B cell (primary cell): ENCODE measurements around the gene PLPPR1.

Experiments
- EZH2 ChIP-seq: IDR thresholded peaks from 2 replicates; pipeline ENCODE4 v1.6.1; 2012; ENCODE audit warnings: borderline replicate concordance, low read depth, mild to moderate bottlenecking, moderate library complexity, low read length; ENCODE audit not compliant: insufficient read depth, poor library complexity, severe bottlenecking
- TF ChIP-seq, protein P1 (sequence below): fragments of 200-600 bp; IDR thresholded peaks from one replicate; pipeline ENCODE4 v1.8.0; 2022; ENCODE audit warnings: antibody characterized with exemption, mild to moderate bottlenecking

DNA sequence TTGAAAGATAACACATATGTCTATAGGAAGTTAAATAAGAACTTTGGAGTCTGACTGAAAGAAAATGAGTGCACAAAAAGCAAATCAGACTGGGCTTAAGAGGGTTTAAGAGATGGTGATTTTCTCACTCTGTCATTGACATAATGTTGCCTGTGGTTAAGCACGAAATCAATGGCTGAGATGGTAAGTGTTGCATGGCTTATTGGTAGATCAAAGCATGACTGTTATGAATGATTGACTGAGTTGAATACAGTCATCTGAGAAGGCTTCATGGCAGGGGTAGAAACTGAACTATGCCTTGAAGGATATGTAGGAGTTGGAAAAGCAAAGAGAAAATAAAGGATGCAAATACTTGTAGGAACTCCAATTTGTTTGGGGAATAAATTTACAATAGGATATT is 136.6 kb downstream of the PLPPR1 start:
- no peak for TF ChIP-seq EZH2
- TF ChIP-seq, protein P1, sequence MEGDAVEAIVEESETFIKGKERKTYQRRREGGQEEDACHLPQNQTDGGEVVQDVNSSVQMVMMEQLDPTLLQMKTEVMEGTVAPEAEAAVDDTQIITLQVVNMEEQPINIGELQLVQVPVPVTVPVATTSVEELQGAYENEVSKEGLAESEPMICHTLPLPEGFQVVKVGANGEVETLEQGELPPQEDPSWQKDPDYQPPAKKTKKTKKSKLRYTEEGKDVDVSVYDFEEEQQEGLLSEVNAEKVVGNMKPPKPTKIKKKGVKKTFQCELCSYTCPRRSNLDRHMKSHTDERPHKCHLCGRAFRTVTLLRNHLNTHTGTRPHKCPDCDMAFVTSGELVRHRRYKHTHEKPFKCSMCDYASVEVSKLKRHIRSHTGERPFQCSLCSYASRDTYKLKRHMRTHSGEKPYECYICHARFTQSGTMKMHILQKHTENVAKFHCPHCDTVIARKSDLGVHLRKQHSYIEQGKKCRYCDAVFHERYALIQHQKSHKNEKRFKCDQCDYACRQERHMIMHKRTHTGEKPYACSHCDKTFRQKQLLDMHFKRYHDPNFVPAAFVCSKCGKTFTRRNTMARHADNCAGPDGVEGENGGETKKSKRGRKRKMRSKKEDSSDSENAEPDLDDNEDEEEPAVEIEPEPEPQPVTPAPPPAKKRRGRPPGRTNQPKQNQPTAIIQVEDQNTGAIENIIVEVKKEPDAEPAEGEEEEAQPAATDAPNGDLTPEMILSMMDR, result no peak
